K562 (cell line): ENCODE measurements around the gene BAK1. TPM values are rescaled to one million over a fixed set of nuclear protein-coding genes. Genes with fewer than 3 reads are reported as not detected.

ENCODE experiments used
- CTCF ChIP-seq, 3 experiments: IDR thresholded peaks in 2 of 3; conservative IDR thresholded peaks in 1 of 3; 2 replicates each; pipeline ENCODE4 v1.5.1; 2011 to 2012; ENCODE audit warnings: low read length in 3 of 3, mild to moderate bottlenecking in 3 of 3, control low read depth in 2 of 3, improper control_type of control experiment in 1 of 3, inconsistent platforms in 1 of 3, low read depth in 1 of 3, mixed read lengths in 1 of 3, moderate library complexity in 1 of 3; ENCODE audit not compliant: insufficient read depth in 2 of 3
- FIP1L1 ChIP-seq: fragments of 200-400 bp; formaldehyde crosslinking; IDR thresholded peaks from 2 replicates; pipeline ENCODE4 v1.6.1; 2018; ENCODE audit warnings: mild to moderate bottlenecking, low read depth, low read length; ENCODE audit not compliant: poor library complexity, severe bottlenecking
- MEF2A ChIP-seq: IDR thresholded peaks from 2 replicates; pipeline ENCODE4 v1.6.1; 2011; ENCODE audit warnings: low read depth, mild to moderate bottlenecking, low read length, moderate library complexity; ENCODE audit not compliant: control insufficient read depth
- RUNX1 ChIP-seq: sonication (generic); IDR thresholded peaks from 2 replicates; pipeline ENCODE4 v1.6.1; 2016; ENCODE audit warnings: antibody characterized with exemption, low read depth
- STAT5A ChIP-seq: IDR thresholded peaks from 2 replicates; pipeline ENCODE4 v1.6.1; 2012; ENCODE audit warnings: low read length, inconsistent platforms, borderline replicate concordance
- TSHZ1 ChIP-seq: fragments of 250-450 bp; sonication (Bioruptor Pico); IDR thresholded peaks from 2 replicates; pipeline ENCODE4 v1.4.0; 2020; ENCODE audit warnings: mild to moderate bottlenecking, moderate library complexity
- USF1 ChIP-seq: sonication (generic); formaldehyde crosslinking; IDR thresholded peaks from 2 replicates; pipeline ENCODE4 v1.9.0; 2022; ENCODE audit warnings: mild to moderate bottlenecking, missing genetic modification reagents
- ZNF23 ChIP-seq: fragments of 250-450 bp; sonication (Bioruptor Pico); IDR thresholded peaks from 2 replicates; pipeline ENCODE4 v1.4.0; 2020; ENCODE audit warnings: mild to moderate bottlenecking
- ZNF232 ChIP-seq: sonication (generic); formaldehyde crosslinking; IDR thresholded peaks from 2 replicates; pipeline ENCODE4 v1.8.0; 2022; ENCODE audit warnings: mild to moderate bottlenecking, missing genetic modification reagents
- polyA plus RNA-seq, 8 experiments: library from polyadenylated mRNA; depleted of rRNA in 4 of 8; stranded (reverse) in 5 of 8; unstranded in 3 of 8; fragments of >200 nt; fragmentation: Nextera tagmentation in 2 of 8; fragmentation: Illumina TruSeq in 1 of 8; extraction: Ambion mirVana in 2 of 8; extraction: Trizol in 1 of 8; gene quantifications; 2 replicates each; pipeline versions ENCODE4 v1.2.1 to v1.2.3, GENCODE V29; 2011 to 2014; ENCODE audit warnings: inconsistent platforms in 1 of 8, missing spikeins in 1 of 8
- total RNA-seq, 7 experiments: library from RNA; depleted of rRNA in 6 of 7; stranded (reverse); fragments of >200 nt in 6 of 7; fragmentation: Illumina TruSeq in 2 of 7; extraction: Trizol in 2 of 7; gene quantifications; 2 replicates each; pipeline versions ENCODE4 v1.2.1 to v1.2.3, GENCODE V29; 2011 to 2021; ENCODE audit warnings: low replicate concordance in 1 of 7
- TF ChIP-seq, protein P1 (sequence below): fragments of 250-450 bp; sonication (Bioruptor Pico); IDR thresholded peaks from 2 replicates; pipeline ENCODE4 v1.4.0; 2020; ENCODE audit warnings: mild to moderate bottlenecking
- TF ChIP-seq, protein P2 (sequence below): fragments of 250-450 bp; sonication (Bioruptor Pico); IDR thresholded peaks from 2 replicates; pipeline ENCODE4 v1.5.0; 2020; ENCODE audit warnings: mild to moderate bottlenecking, borderline replicate concordance

BAK1 gene
- total and polyA plus RNA-seq, 9 of the 15 experiments (the other 6 are each of a cell fraction or from before 2014, with no cell fraction given), result 5.4 to 30.7 (median 18.9) TPM

DNA sequence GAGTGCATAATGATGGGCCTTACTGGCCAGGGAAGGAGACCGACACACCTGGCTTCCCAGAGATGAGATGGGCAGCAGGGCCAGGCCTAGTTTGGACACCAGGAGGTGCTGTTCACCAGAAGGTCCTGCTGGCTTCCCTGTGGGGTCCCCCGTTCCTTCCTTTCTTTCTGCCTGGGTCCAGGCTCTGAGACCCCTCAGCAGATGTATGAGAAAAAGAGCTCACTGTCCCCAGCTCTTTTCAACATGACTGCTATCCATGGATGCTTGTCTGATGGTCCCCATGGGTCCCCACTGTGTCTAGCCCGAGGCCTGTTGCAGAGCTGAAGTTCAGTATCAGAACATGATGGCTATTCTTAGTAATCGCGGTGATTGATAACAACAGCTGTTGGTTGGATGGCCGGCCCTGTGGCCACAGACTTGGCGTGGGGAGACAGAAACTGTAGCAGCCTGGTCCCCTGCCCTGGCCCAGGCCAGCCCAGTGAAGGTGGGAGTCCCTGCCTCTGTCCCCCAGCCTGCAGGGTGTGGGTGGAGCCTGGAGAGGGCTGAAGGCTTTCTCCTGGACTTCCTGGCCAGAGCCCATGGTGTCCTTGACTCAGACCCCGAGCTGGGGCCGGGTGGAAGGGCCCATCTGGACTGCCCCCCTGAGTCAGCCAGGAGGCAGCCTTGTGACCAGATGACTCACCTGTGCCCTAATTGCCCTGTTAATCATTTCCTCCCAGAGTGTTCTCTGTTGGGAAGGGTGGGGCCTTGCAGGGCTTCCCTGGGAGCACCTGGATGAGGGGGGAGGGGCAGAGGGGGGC is 9.9 kb upstream of the BAK1 start (continued):
- TF ChIP-seq, protein P1, sequence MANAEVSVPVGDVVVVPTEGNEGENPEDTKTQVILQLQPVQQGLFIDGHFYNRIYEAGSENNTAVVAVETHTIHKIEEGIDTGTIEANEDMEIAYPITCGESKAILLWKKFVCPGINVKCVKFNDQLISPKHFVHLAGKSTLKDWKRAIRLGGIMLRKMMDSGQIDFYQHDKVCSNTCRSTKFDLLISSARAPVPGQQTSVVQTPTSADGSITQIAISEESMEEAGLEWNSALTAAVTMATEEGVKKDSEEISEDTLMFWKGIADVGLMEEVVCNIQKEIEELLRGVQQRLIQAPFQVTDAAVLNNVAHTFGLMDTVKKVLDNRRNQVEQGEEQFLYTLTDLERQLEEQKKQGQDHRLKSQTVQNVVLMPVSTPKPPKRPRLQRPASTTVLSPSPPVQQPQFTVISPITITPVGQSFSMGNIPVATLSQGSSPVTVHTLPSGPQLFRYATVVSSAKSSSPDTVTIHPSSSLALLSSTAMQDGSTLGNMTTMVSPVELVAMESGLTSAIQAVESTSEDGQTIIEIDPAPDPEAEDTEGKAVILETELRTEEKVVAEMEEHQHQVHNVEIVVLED, result no peak
- TF ChIP-seq TSHZ1 (CRISPR knock-in tag) (no peak), MEF2A (no peak), ZNF232 (CRISPR knock-in tag) (no peak), CTCF (IDR thresholded peaks at IDR 0.05 in 2 of 3, conservative IDR thresholded peaks at IDR 0.05 in 1 of 3; ENCODE audit: insufficient read depth in 2 of 3, low read depth in 1 of 3, low read length in 3 of 3) (peak; percentile 90 to 98 (median 96)), USF1 (CRISPR knock-in tag) (peak; percentile 44), ZNF23 (CRISPR knock-in tag) (no peak), FIP1L1 (no peak), RUNX1 (no peak), STAT5A (no peak)
- TF ChIP-seq, protein P2, sequence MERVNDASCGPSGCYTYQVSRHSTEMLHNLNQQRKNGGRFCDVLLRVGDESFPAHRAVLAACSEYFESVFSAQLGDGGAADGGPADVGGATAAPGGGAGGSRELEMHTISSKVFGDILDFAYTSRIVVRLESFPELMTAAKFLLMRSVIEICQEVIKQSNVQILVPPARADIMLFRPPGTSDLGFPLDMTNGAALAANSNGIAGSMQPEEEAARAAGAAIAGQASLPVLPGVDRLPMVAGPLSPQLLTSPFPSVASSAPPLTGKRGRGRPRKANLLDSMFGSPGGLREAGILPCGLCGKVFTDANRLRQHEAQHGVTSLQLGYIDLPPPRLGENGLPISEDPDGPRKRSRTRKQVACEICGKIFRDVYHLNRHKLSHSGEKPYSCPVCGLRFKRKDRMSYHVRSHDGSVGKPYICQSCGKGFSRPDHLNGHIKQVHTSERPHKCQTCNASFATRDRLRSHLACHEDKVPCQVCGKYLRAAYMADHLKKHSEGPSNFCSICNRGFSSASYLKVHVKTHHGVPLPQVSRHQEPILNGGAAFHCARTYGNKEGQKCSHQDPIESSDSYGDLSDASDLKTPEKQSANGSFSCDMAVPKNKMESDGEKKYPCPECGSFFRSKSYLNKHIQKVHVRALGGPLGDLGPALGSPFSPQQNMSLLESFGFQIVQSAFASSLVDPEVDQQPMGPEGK (CRISPR knock-in tag), result no peak
- TF ChIP-seq, all 486 proteins: peak for 71
